Coronary artery (tissue), 2 donors: ENCODE results near the gene ZFYVE27.

Experiments used
- DNase-seq: peaks from one replicate; pipeline ENCODE4 v3.0.0-alpha.2; 2017; ENCODE audit warnings: low spot score
- H3K27ac ChIP-seq, 2 donors: fragments of 200-600 bp; sonication (generic); one replicate each; pipeline ENCODE4 v1.5.1; 2016 to 2019
- H3K4me3 ChIP-seq: fragments of 200-600 bp; sonication (generic); 2 replicates; pipeline ENCODE4 v1.5.1; 2016; ENCODE audit warnings: mild to moderate bottlenecking, moderate library complexity
- CTCF ChIP-seq: fragments of 200-600 bp; sonication (generic); IDR thresholded peaks from one replicate; pipeline ENCODE4 v1.5.1; 2019; ENCODE audit warnings: antibody characterized with exemption

Gene ZFYVE27

GRCh38 chr10:97726636-97727178 lies 10.2 kb upstream of the ZFYVE27 start:
- peak overlapping the region; percentile 37 for H3K4me3 ChIP-seq
- no peak for DNase-seq
- no peak for TF ChIP-seq CTCF

GRCh38 chr10:97729014-97729413 lies 7.9 kb upstream of the ZFYVE27 start:
- H3K27ac ChIP-seq, result no peak overlapping the region
- no peak overlapping the region for H3K4me3 ChIP-seq
- no peak for TF ChIP-seq CTCF
- DNase-seq, result no peak

More at GRCh38 chr10:97726636-97727178, 10.2 kb upstream of the ZFYVE27 start:
- H3K27ac ChIP-seq, result peak overlapping the region in 1 of 2 donors; percentile 73

- TF ChIP-seq CTCF, result peak; percentile 74
- Histone ChIP-seq H3K27ac (no peak overlapping the region), H3K4me3 (no peak overlapping the region)
- DNase-seq, result no peak
Measured at GRCh38 chr10:97731346-97732051, 5.4 kb upstream of the ZFYVE27 start.

GRCh38 chr10:97732052-97732359 lies 4.9 kb upstream of the ZFYVE27 start:
- Histone ChIP-seq H3K27ac (no peak overlapping the region), H3K4me3 (no peak overlapping the region)
- no peak for DNase-seq
- TF ChIP-seq CTCF, result no peak

GRCh38 chr10:97733256-97733655 lies 3.7 kb upstream of the ZFYVE27 start:
- Histone ChIP-seq H3K4me3 (no peak overlapping the region), H3K27ac (no peak overlapping the region)
- DNase-seq, result no peak
- TF ChIP-seq CTCF, result no peak

- Histone ChIP-seq H3K4me3 (no peak overlapping the region), H3K27ac (no peak overlapping the region)
- no peak for DNase-seq
- no peak for TF ChIP-seq CTCF
Measured at GRCh38 chr10:97734021-97734420, 2.9 kb upstream of the ZFYVE27 start.

- no peak for TF ChIP-seq CTCF
- Histone ChIP-seq H3K4me3 (peak overlapping the region; percentile 94), H3K27ac (peak overlapping the region; percentile 83 to 96)
- DNase-seq, result no peak
Measured at GRCh38 chr10:97736403-97736901, 476 bp upstream of the ZFYVE27 start.
